Keratinocyte (primary cell): ENCODE data around the gene ELK3. TPM values are rescaled to one million over a fixed set of nuclear protein-coding genes. Genes with fewer than 3 reads are reported as not detected.

ENCODE experiments used
- DNase-seq: peaks from one replicate; pipeline ENCODE4 v3.0.0-alpha.2; 2011; ENCODE audit warnings: low read depth, missing footprints, low spot score
- FAIRE-seq: peaks from 2 replicates; lab custom pipeline; 2011; peaks lifted over from hg19 to GRCh38; lab: Jason Lieb, UNC
- H2AFZ ChIP-seq: 2 replicates; pipeline ENCODE4 v1.6.0; 2012; ENCODE audit warnings: low read length, control low read depth, inconsistent platforms; ENCODE audit not compliant: control insufficient read depth
- H3K27ac ChIP-seq: 2 replicates; pipeline ENCODE4 v1.5.1; 2011; ENCODE audit warnings: low read length; ENCODE audit not compliant: control insufficient read depth, insufficient read depth
- H3K27me3 ChIP-seq: 3 replicates; pipeline ENCODE4 v1.6.0; 2011; ENCODE audit warnings: low read length; ENCODE audit not compliant: control insufficient read depth, insufficient read depth; ENCODE audit errors: extremely low read depth
- H3K36me3 ChIP-seq, 2 experiments: 2 replicates in 1 of 2; 3 replicates in 1 of 2; pipeline ENCODE4 v1.5.1; 2011; ENCODE audit warnings: low read length in 2 of 2, mild to moderate bottlenecking in 1 of 2; ENCODE audit not compliant: control insufficient read depth in 2 of 2, insufficient read depth in 2 of 2; ENCODE audit errors: extremely low read depth in 1 of 2
- H3K4me1 ChIP-seq: 3 replicates; pipeline ENCODE4 v1.5.1; 2011; ENCODE audit warnings: low read length; ENCODE audit not compliant: control insufficient read depth, insufficient read depth; ENCODE audit errors: extremely low read depth
- H3K4me2 ChIP-seq: 3 replicates; pipeline ENCODE4 v1.6.0; 2011; ENCODE audit warnings: low read depth, low read length; ENCODE audit not compliant: control insufficient read depth, insufficient read depth; ENCODE audit errors: extremely low read depth
- H3K4me3 ChIP-seq, 3 experiments: fragments of 200-600 bp in 1 of 3; sonication (generic) in 1 of 3; 2 replicates in 2 of 3; 3 replicates in 1 of 3; pipeline ENCODE4 v1.5.1; 2011 to 2016; ENCODE audit warnings: low read length in 3 of 3, mild to moderate bottlenecking in 3 of 3, control low read depth in 2 of 3, inconsistent platforms in 1 of 3, low read depth in 1 of 3, mixed read lengths in 1 of 3, mixed run types in 1 of 3, moderate library complexity in 1 of 3; ENCODE audit not compliant: control insufficient read depth in 2 of 3, insufficient read depth in 2 of 3; ENCODE audit errors: extremely low read depth in 1 of 3
- H3K79me2 ChIP-seq: 2 replicates; pipeline ENCODE4 v1.6.0; 2012; ENCODE audit warnings: low read length; ENCODE audit not compliant: control insufficient read depth, insufficient read depth
- H3K9ac ChIP-seq: 3 replicates; pipeline ENCODE4 v1.6.0; 2011; ENCODE audit warnings: low read length; ENCODE audit not compliant: control insufficient read depth, insufficient read depth; ENCODE audit errors: extremely low read depth
- H3K9me1 ChIP-seq: 3 replicates; pipeline ENCODE4 v1.6.0; 2011; ENCODE audit warnings: low read length; ENCODE audit not compliant: control insufficient read depth, insufficient read depth; ENCODE audit errors: extremely low read depth
- H3K9me3 ChIP-seq: 2 replicates; pipeline ENCODE4 v1.5.1; 2012; ENCODE audit warnings: low read depth, low read length; ENCODE audit not compliant: control insufficient read depth
- H4K20me1 ChIP-seq: 3 replicates; pipeline ENCODE4 v1.6.0; 2011; ENCODE audit warnings: low read length; ENCODE audit not compliant: control insufficient read depth, insufficient read depth; ENCODE audit errors: extremely low read depth
- CTCF ChIP-seq, 3 experiments: IDR thresholded peaks in 1 of 3; conservative IDR thresholded peaks in 1 of 3; optimal IDR thresholded peaks in 1 of 3; 2 replicates in 2 of 3; 3 replicates in 1 of 3; pipeline versions ENCODE3 to v1.5.1; 2011; ENCODE audit warnings: low read length in 3 of 3, mild to moderate bottlenecking in 3 of 3, moderate library complexity in 2 of 3, control low read depth in 1 of 3, inconsistent platforms in 1 of 3; ENCODE audit not compliant: insufficient read depth in 2 of 3; ENCODE audit errors: extremely low read depth in 1 of 3
- EZH2 ChIP-seq: IDR thresholded peaks from one replicate; pipeline ENCODE4 v1.6.1; 2012; ENCODE audit warnings: inconsistent platforms, mild to moderate bottlenecking, low read length, moderate library complexity
- dilution Hi-C: fragments of 300-500 bp; cut with MboI; formaldehyde crosslinking; loops from one replicate; pipeline ENCODE4 v1.7.0; 2020; ENCODE audit warnings: low sequenced_read_pairs; ENCODE audit not compliant: extremely low pct_ligation_motif_present
- polyA plus RNA-seq, 5 experiments: library from polyadenylated mRNA; depleted of rRNA in 3 of 5; stranded (reverse) in 3 of 5; stranded (forward) in 1 of 5; unstranded in 1 of 5; fragments of >200 nt; gene quantifications; 1 replicate in 1 of 5; 2 replicates in 3 of 5; 3 replicates in 1 of 5; pipeline versions ENCODE4 v1.2.1 to v1.2.3, GENCODE V29; 2011 to 2012; ENCODE audit warnings: missing spikeins in 2 of 5, low read depth in 1 of 5, low replicate concordance in 1 of 5

The ELK3 gene
- polyA plus RNA-seq, 1 donor (not counting 4 experiments of a cell fraction or from before 2014, with no cell fraction given): 28.2 TPM

GRCh38 chr12:96308881-96309280 lies 114.7 kb downstream of the ELK3 start:
- Histone ChIP-seq H3K9me1 (no peaks in the 10 kb centered on the region), H3K36me3 (peaks cover 2 to 22% of the 10 kb centered on the region in 2 experiments), H3K79me2 (peaks cover 63% of the 10 kb centered on the region), H4K20me1 (no peaks in the 10 kb centered on the region), H3K27me3 (no peaks in the 10 kb centered on the region), H3K4me3 (no peak overlapping the region), H3K9me3 (no peaks in the 10 kb centered on the region), H3K9ac (no peak overlapping the region), H3K4me1 (no peaks in the 10 kb centered on the region), H3K4me2 (no peak overlapping the region), H2AFZ (no peak overlapping the region), H3K27ac (no peak overlapping the region)
- TF ChIP-seq EZH2 (no peak), CTCF (optimal IDR thresholded peaks at IDR 0.05 in 1 of 3, IDR thresholded peaks at IDR 0.05 in 1 of 3, conservative IDR thresholded peaks at IDR 0.05 in 1 of 3; ENCODE audit: extremely low read depth in 1 of 3, insufficient read depth in 2 of 3, low read length in 3 of 3) (no peak)
- dilution Hi-C loops: no loop called here
- no peak for FAIRE-seq
- DNase-seq: no peak

GRCh38 chr12:96310067-96310466 lies 115.9 kb downstream of the ELK3 start:
- Histone ChIP-seq H3K9me1 (no peaks in the 10 kb centered on the region), H3K79me2 (peaks cover 69% of the 10 kb centered on the region), H3K4me1 (peaks cover 8% of the 10 kb centered on the region), H3K27me3 (no peaks in the 10 kb centered on the region), H4K20me1 (no peaks in the 10 kb centered on the region), H3K9ac (no peak overlapping the region), H3K4me2 (no peak overlapping the region), H3K27ac (no peak overlapping the region), H3K4me3 (no peak overlapping the region), H3K36me3 (peaks cover 2 to 22% of the 10 kb centered on the region in 2 experiments), H3K9me3 (no peaks in the 10 kb centered on the region), H2AFZ (no peak overlapping the region)
- FAIRE-seq: no peak
- DNase-seq: no peak
- TF ChIP-seq EZH2 (no peak), CTCF (optimal IDR thresholded peaks at IDR 0.05 in 1 of 3, IDR thresholded peaks at IDR 0.05 in 1 of 3, conservative IDR thresholded peaks at IDR 0.05 in 1 of 3; ENCODE audit: extremely low read depth in 1 of 3, insufficient read depth in 2 of 3, low read length in 3 of 3) (no peak)
- dilution Hi-C loops: no loop called here
